Suprapubic skin (tissue), 3 donors: ENCODE data around the gene DMKN.

Experiments
- EP300 ChIP-seq: sonication (generic); formaldehyde crosslinking; IDR thresholded peaks from one replicate; pipeline ENCODE4 v1.6.1; 2017; ENCODE audit warnings: antibody characterized with exemption
- POLR2A ChIP-seq, 2 donors: fragments of 450-650 bp; IDR thresholded peaks; one replicate each; pipeline ENCODE4 v1.6.1; 2017; ENCODE audit warnings: antibody characterized with exemption in 2 of 2, mild to moderate bottlenecking in 2 of 2, moderate library complexity in 2 of 2
- TF ChIP-seq, protein P1 (sequence below), 2 donors: fragments of 200-600 bp in 1 of 2; fragments of 450-650 bp in 1 of 2; sonication (generic) in 1 of 2; IDR thresholded peaks; one replicate each; pipeline ENCODE4 v1.5.1; 2016 to 2019; ENCODE audit warnings: antibody characterized with exemption in 2 of 2, mild to moderate bottlenecking in 1 of 2, moderate library complexity in 1 of 2

- TF ChIP-seq, protein P1, sequence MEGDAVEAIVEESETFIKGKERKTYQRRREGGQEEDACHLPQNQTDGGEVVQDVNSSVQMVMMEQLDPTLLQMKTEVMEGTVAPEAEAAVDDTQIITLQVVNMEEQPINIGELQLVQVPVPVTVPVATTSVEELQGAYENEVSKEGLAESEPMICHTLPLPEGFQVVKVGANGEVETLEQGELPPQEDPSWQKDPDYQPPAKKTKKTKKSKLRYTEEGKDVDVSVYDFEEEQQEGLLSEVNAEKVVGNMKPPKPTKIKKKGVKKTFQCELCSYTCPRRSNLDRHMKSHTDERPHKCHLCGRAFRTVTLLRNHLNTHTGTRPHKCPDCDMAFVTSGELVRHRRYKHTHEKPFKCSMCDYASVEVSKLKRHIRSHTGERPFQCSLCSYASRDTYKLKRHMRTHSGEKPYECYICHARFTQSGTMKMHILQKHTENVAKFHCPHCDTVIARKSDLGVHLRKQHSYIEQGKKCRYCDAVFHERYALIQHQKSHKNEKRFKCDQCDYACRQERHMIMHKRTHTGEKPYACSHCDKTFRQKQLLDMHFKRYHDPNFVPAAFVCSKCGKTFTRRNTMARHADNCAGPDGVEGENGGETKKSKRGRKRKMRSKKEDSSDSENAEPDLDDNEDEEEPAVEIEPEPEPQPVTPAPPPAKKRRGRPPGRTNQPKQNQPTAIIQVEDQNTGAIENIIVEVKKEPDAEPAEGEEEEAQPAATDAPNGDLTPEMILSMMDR (IDR thresholded peaks at IDR 0.05): no peak
- TF ChIP-seq POLR2A (IDR thresholded peaks at IDR 0.05): no peak
- no peak for TF ChIP-seq EP300
These were observed 48.0 kb upstream of the DMKN start for GRCh38 chr19:35561436-35561835.
